SH-SY5Y (cell line): ENCODE results near the gene HTR7.

Experiments used
- GATA2 ChIP-seq: IDR thresholded peaks from 2 replicates; pipeline ENCODE4 v1.6.1; 2011; ENCODE audit warnings: mild to moderate bottlenecking, low read depth, low read length
- GATA3 ChIP-seq: IDR thresholded peaks from 2 replicates; pipeline ENCODE4 v1.6.1; 2011; ENCODE audit warnings: low read depth, mild to moderate bottlenecking, low read length, moderate library complexity

- TF ChIP-seq GATA2 = no peak
- TF ChIP-seq GATA3 = no peak
These were observed 70.2 kb downstream of the HTR7 start for GRCh38 chr10:90787393-90788198.
